ENCODE data around the gene KAT8. TPM values are rescaled to one million over a fixed set of nuclear protein-coding genes. Genes with fewer than 3 reads are reported as not detected.

Gene KAT8
- total RNA-seq (2014; rRNA removed; shearing (Covaris generic)) = 45.0 and 53.3 TPM in 2 replicates

DNA sequence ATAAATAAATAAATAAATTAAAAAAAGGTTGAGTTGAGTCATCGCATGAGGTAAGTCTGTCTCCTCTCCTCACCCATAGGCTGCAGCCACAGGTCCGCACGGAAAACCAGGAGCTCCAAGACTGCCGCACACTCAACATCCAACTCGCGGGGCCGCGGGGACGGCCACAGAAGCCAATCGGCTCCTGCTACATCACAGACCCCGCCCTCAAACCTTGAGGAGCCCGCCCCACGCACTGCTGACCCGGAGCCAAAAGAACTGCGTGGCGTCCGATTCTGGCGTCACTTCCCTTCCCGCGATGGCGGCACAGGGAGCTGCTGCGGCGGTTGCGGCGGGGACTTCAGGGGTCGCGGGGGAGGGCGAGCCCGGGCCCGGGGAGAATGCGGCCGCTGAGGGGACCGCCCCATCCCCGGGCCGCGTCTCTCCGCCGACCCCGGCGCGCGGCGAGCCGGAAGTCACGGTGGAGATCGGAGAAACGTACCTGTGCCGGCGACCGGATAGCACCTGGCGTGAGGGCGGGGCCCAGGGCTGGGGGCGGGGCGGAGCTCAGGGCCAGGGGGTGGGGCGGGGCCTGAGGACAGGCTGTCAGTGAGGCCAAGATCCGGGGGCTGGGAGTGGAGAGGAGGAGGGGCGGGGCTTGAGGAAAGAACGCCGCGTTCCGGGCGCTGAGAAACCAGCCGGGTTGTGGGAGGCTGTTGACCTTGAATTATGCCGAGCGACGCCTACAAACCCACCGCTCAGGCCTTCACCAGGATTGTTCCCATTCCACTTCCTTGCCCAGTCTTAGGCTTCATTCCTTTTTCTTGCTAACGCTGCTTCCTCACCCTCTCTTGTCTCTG is at the start of gene KAT8:
Gene KAT8, plus strand, starts transcription at position 281 of the 839 bp plus-strand sequence. Its CDS starts 18 bp downstream, at position 299.
- DNase-seq (ENCODE audit: low read depth) = peak; percentile 99

DNA sequence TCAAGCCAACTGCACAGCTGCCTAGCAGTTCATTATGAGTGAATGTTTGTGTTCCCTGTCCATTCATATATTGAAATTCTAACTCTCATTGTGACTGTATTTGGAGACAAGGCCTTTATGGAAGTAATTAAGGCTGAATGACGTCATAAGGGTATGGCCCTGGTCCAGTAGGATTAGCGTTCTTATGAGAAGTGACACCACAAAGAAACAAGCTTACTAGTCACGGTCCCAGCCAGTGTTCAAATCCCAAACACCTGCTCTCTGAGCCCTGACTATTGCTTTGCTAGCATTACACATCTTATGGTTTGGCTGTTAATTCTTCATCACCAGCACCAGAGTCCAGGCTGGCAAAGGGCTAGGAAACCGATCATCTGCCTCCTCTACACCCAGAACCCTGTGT is 45.6 kb upstream of the KAT8 start:
- peak; percentile 75 for DNase-seq (ENCODE audit: low read depth)

DNA sequence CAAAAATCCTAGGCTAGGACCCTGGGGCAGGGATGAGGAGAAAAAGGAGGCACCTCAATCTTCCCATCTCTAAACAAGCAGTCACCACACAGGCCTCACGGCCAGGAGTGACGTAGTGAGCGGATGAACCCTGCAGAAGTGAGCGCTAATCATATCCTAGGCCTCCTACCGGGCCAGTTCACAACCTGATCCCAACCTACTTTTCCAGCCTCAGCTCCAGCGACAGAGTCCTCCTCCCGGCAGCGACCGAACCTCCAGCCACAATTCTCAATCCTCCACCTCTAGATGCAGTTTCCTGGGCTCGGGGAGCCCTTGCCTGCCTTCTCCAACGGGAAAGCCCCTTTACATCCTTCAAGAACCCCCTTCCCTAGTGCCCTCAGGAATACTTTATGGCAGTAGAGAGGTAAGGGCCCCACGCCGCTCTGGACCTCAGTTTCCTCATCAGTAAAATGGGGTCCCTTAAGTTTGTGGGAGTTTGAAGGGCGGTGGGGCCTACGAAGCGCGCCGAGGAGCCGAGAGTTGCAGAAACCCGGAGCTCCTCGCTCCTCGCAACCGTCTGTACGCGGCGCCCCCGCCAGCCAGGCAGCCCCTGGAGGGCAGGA is 44.8 kb upstream of the KAT8 start:
- peak; percentile 47 for DNase-seq (ENCODE audit: low read depth)

DNA sequence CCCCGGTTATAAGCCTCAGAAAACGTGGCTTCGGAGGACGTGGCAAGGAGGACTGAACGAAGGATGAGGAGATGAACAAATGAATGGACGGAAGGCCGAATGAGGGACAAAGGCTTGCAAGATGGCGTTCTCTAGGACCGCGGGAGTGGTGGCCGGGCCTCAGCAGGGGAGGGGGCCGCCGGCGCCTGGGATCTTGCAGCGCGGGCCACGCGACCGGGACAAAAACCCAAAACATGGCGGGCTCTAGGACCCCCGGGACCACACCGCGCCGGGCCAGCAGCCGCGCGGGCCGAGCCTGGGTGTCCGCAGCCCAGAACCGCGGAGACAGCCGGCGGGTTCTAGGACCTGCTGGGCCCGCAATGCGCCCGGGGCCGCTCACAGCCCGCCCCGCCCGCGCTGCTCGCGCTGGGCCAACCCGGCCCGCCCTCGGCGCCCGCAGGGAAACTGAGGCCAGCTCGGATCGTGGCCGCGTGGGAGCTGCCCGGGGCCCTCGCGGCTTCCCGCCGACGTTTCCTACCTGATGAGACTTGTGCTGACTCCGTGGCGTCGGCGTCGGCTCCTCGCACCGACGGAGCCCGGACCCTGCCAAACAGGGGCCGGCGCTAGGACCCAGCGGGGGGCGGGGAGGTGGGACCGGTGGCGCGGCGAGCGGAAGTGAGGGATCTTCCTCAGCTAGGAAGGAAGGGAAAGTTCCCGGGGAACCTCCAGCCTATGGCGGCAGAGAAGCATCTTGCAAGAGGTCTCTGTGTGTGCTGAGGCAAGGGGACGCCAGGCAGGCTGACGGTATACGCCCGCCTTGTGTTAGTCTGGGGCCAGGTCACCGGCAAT is 44.1 kb upstream of the KAT8 start:
- peak; percentile 88 for DNase-seq (ENCODE audit: low read depth)

DNA sequence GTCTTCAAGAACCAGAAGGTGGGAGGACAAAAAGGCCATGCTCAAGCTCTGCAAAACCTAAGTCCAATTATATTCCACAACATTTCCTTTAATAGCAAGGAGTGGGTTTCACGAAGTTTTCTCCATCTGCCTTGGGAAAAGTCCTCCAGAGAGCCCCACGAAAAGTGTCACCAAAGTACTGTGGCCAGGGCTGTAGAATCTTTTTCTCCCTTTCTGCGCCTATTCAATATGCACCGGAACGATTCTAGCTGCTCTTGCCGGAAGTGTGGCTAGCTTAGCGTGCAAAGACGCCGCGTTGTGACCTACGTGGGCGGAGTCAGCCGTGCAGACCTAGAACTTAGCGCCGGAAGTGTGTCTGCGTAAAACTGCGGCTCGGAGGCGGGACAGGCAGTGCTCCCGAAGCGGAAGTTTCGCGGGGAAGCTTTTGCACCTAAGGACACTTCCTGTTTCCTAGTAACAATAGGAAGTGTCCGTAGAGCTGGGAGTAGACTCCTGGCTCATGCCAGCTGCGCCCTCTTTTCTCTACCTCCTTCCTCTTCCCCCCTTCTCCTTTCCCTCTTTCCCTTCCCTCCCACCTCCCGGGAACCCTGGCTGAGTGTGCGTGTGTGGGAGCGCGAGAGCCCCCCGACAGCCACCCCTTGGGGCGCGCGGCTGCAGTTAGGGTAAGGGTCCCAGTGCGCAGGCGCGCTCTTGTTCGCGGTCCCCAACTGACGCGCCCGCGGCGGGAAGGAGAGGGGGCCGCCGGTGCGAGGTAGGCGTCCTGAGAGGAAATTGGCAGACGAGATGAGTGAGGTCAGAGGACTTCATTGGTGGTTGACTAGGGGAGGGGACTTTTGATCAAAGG is 43.3 kb upstream of the KAT8 start, which contains the start of the genes ZNF646 and ZNF668:
Gene ZNF646, plus strand, starts transcription at position 453 of the 844 bp plus-strand sequence. CDS start 1,903 bp downstream, outside the sequence.
Gene ZNF668, minus strand, starts transcription at position 271 of the 844 bp plus-strand sequence. CDS start 9,781 bp downstream, outside the sequence.
- peak; percentile 99 for DNase-seq (ENCODE audit: low read depth)

DNA sequence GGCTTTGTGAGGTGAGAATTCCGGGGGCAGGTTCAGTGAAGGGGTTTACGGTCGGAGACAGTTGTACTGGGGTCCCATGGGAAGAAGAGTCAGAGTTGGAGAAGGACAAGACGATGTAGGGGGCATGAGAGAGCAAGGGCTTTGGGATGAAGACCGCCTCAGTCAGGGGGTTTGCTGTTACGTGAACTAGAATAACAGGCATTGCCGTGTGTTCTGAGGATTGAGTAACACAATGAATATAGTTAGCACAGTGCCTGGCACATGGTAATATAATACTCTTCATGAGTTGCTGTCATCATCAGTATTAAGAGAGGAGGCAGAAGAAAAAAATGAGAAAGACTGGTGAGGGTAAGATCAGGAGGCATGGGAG is 42.7 kb upstream of the KAT8 start:
- DNase-seq (ENCODE audit: low read depth) = no peak

DNA sequence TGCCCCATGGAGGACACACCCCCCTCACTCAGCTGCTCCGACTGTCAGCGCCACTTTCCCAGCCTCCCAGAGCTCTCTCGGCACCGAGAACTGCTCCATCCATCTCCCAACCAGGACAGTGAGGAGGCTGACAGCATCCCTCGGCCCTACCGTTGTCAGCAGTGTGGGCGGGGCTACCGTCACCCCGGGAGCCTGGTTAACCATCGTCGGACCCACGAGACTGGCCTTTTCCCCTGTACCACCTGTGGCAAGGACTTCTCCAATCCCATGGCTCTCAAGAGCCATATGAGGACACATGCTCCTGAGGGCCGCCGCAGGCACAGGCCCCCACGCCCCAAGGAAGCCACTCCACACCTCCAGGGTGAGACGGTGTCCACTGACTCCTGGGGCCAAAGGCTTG is 41.1 kb upstream of the KAT8 start:
- no peak for DNase-seq (ENCODE audit: low read depth)

DNA sequence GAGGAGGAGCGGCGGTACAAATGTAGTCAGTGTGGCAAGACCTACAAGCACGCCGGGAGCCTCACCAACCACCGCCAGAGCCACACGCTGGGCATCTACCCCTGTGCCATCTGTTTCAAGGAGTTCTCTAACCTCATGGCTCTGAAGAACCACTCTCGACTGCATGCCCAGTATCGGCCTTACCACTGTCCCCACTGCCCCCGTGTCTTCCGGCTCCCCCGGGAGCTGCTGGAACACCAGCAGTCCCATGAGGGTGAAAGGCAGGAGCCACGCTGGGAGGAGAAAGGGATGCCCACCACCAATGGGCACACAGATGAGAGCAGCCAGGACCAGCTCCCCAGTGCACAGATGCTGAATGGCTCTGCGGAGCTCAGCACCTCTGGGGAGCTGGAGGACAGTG is 40.4 kb upstream of the KAT8 start:
- no peak for DNase-seq (ENCODE audit: low read depth)

DNA sequence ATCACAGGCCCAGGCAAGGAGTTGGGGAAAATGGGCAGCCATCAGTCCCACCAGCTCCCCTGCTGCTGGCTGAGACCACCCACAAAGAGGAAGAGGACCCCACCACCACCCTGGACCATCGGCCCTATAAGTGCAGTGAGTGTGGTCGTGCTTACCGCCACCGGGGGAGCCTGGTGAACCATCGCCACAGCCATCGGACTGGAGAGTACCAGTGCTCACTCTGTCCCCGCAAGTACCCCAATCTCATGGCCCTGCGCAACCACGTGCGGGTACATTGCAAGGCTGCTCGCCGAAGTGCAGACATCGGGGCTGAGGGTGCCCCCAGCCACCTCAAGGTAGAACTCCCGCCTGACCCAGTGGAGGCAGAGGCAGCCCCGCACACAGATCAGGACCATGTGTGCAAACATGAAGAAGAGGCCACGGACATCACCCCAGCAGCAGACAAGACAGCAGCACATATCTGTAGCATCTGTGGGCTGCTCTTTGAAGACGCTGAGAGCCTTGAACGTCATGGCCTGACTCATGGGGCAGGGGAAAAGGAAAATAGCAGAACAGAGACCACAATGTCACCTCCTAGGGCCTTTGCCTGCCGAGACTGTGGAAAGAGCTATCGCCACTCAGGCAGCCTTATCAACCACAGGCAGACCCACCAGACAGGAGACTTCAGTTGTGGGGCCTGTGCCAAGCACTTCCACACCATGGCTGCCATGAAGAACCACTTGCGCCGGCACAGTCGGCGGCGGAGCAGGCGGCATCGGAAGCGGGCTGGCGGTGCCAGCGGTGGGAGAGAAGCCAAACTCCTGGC is 39.7 kb upstream of the KAT8 start:
- no peak for DNase-seq (ENCODE audit: low read depth)

DNA sequence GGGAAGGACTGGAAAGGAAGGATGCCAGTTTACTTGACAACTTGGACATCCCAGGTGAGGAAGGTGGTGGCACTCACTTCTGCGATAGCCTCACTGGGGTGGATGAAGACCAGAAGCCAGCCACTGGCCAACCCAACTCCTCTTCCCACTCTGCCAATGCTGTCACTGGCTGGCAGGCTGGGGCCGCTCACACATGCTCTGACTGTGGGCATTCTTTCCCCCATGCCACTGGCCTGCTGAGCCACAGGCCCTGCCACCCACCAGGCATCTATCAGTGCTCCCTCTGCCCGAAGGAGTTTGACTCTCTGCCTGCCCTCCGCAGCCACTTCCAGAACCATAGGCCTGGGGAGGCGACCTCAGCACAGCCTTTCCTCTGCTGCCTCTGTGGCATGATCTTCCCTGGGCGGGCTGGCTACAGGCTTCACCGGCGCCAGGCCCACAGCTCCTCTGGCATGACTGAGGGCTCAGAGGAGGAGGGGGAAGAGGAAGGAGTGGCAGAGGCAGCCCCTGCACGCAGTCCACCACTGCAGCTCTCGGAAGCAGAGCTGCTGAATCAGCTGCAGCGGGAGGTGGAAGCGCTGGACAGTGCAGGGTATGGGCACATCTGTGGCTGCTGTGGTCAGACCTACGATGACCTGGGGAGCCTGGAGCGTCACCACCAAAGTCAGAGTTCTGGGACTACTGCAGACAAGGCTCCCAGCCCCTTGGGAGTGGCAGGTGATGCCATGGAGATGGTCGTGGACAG is 38.7 kb upstream of the KAT8 start:
- DNase-seq (ENCODE audit: low read depth) = no peak

DNA sequence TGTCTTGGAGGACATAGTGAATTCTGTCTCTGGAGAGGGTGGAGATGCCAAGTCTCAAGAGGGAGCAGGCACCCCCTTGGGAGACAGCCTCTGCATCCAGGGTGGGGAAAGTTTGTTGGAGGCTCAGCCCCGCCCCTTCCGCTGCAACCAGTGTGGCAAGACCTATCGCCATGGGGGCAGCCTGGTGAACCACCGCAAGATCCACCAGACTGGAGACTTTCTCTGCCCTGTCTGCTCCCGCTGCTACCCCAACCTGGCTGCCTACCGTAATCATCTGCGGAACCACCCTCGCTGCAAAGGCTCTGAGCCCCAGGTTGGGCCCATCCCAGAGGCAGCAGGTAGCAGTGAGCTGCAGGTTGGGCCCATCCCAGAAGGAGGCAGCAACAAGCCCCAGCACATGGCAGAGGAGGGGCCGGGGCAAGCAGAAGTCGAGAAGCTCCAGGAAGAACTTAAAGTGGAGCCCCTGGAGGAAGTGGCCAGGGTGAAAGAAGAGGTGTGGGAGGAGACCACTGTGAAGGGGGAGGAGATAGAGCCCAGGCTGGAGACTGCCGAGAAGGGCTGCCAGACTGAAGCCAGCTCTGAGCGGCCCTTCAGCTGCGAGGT is 38.0 kb upstream of the KAT8 start:
- no peak for DNase-seq (ENCODE audit: low read depth)

DNA sequence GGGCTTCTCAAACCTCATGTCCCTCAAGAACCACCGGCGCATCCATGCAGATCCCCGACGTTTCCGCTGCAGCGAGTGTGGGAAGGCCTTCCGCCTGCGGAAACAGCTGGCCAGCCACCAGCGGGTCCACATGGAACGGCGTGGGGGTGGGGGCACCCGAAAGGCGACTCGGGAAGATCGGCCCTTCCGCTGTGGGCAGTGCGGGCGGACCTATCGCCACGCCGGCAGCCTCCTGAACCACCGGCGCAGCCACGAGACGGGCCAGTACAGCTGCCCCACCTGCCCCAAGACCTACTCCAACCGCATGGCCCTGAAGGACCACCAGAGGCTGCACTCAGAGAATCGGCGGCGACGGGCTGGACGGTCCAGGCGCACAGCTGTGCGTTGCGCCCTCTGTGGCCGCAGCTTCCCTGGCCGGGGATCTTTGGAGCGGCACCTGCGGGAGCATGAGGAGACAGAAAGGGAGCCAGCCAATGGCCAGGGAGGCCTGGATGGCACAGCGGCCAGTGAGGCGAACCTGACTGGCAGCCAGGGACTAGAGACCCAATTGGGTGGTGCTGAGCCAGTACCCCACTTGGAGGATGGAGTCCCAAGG is 37.3 kb upstream of the KAT8 start:
- DNase-seq (ENCODE audit: low read depth) = no peak

DNA sequence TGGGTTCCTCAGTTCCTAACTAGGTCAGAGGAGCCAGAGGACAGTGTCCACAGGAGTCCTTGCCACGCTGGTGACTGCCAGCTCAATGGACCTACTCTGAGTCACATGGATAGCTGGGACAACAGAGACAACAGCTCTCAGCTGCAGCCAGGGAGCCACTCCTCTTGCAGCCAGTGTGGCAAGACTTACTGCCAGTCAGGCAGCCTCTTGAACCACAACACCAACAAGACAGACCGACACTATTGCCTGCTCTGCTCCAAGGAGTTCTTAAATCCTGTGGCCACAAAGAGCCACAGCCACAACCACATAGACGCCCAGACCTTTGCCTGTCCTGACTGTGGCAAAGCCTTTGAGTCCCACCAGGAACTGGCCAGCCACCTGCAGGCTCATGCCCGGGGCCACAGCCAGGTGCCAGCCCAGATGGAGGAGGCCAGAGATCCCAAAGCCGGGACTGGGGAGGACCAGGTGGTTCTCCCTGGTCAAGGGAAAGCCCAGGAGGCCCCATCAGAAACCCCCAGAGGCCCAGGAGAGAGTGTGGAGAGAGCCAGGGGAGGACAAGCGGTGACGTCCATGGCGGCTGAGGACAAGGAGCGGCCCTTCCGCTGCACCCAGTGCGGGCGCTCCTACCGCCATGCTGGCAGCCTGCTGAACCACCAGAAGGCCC is 36.6 kb upstream of the KAT8 start:
- no peak for DNase-seq (ENCODE audit: low read depth)

DNA sequence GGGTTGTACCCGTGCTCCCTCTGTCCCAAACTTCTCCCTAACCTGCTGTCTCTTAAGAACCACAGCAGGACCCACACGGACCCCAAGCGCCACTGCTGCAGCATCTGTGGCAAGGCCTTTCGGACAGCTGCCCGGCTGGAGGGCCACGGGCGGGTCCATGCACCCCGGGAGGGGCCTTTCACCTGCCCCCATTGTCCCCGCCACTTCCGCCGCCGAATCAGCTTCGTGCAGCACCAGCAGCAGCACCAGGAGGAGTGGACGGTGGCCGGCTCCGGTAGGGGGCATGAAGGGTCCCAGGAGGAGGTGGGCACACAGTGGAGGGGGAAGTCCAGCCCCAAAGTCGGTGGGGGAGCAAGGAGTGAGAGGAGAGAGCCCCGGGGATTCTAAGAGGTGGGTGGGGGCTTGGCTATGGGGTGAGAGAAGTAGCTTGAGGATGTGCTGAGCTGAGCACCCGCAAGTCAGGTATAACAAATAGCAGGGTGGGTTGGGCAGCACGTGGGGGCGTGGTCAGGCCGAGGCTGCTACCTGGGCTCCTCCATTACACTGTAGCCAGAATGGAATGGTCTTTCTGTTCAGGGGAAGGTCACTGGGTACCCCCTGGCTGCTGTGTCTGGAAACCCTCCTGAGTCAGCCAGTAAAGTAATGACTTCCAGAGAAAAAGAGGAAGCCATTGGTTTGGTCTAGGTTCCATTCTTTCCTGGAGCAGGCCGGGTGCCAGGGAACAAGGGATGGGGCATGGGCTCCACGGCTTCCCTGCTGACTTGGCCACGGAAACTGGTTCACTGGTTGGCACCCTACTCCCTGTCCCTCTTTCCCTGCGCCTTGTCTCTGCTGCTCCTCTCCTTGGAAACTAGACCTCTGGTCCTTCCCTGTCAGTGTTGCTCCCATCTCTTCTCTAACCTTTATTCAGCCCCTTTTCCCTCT is 35.8 kb upstream of the KAT8 start:
- no peak for DNase-seq (ENCODE audit: low read depth)

DNA sequence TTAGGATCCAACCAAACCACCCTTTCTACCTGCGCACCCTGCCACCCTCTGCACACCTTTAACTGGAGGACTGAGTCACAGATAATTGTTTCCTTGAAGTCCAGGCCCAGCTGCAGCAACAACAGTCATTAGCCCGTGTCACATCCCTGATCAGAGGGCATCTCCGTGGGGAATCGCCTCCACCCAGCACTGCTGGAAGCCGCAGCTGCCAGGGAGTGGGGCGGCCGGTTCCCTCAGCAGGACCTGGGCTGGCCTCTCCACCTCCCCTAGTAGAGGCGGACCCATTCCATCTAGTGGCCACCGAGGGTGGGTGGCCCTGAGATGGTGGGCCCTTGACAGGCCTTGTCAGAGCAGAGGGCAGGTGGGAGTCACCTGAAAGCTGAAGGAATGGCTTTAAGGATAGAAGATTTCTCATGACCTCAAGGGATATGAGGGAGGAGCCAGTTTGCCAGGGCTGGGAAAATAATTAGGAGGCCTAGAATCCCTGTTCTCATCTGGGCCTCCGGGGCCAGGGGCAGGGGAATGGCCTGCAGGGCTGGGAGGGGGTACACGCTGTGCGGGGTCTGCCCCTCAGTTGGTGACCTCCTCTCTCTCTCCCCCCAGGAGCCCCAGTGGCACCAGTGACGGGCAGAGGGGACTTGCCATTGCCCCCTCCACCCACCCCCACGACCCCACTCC is 35.0 kb upstream of the KAT8 start:
- DNase-seq (ENCODE audit: low read depth) = no peak

DNA sequence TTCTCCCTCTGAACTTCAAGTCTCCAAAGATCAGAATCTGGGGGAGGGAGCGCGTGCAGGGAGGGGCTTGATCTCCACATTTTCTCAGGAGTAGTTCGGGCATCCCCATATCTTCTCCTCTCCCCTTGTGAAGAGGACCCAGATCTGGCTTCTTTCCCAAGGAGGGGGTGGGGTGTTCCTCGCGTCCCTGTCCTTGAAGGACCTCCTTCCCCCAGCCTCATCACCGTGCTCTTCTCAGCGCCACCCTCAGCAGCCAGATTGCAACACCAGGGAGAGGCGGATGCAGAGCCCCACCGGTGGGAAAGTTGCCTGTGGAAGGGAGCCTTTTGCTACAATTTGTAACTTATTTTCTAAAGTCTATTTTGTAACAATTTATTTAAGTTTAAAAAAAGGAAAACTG is 34.4 kb upstream of the KAT8 start:
- no peak for DNase-seq (ENCODE audit: low read depth)

DNA sequence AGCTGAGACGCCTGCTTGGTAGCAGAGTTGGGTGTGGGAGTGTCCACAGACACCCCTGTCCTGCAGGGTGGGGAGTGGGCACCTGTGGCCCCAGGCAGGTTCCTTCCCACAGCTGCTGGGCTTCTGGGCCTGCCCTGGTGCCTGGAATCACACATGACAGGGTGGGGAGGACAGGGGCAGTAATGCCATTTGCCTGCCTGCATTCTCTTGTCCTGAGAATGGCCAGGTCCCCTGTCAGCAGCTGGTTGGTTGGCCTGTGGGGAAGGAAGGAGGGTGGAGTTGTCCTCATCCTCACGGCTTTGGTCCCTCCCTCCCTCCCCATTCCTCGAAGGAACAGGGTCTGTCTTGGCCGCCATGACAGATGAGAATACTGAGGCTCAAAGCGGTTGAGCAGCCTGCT is 33.9 kb upstream of the KAT8 start:
- DNase-seq (ENCODE audit: low read depth) = no peak
